GM12873 (cell line): ENCODE results near the gene EIF4EBP2.
A peak's percentile ranks its signal among the peaks of the same experiment; 100 is the strongest.

Experiments
- CTCF ChIP-seq: IDR thresholded peaks from 2 replicates; pipeline ENCODE4 v1.5.1; 2012; ENCODE audit warnings: low read depth, mild to moderate bottlenecking, moderate library complexity, low read length, control low read depth; ENCODE audit not compliant: insufficient read depth; ENCODE audit errors: missing control alignments

Gene EIF4EBP2

GRCh38 chr10:70362328-70362727 is 41.6 kb upstream of the EIF4EBP2 start:
- no peak for TF ChIP-seq CTCF

- TF ChIP-seq CTCF, result no peak
Measured at GRCh38 chr10:70363292-70363691, 40.7 kb upstream of the EIF4EBP2 start.

- peak; percentile 80 for TF ChIP-seq CTCF
Measured at GRCh38 chr10:70363971-70364771, 39.8 kb upstream of the EIF4EBP2 start.

GRCh38 chr10:70364772-70365091 is 39.2 kb upstream of the EIF4EBP2 start:
- TF ChIP-seq CTCF, result no peak

- no peak for TF ChIP-seq CTCF
Measured at GRCh38 chr10:70367195-70367796, 36.6 kb upstream of the EIF4EBP2 start.

GRCh38 chr10:70368774-70369482 is 35.0 kb upstream of the EIF4EBP2 start:
- no peak for TF ChIP-seq CTCF

- no peak for TF ChIP-seq CTCF
Measured at GRCh38 chr10:70369498-70370018, 34.4 kb upstream of the EIF4EBP2 start.
